GM15510 (cell line): ENCODE measurements around the gene GXYLT2.

Experiments used
- POLR2A ChIP-seq: IDR thresholded peaks from 3 replicates; pipeline ENCODE4 v1.6.1; 2011; ENCODE audit warnings: borderline replicate concordance; ENCODE audit not compliant: insufficient read length; ENCODE audit errors: extremely low read depth

The GXYLT2 gene

DNA sequence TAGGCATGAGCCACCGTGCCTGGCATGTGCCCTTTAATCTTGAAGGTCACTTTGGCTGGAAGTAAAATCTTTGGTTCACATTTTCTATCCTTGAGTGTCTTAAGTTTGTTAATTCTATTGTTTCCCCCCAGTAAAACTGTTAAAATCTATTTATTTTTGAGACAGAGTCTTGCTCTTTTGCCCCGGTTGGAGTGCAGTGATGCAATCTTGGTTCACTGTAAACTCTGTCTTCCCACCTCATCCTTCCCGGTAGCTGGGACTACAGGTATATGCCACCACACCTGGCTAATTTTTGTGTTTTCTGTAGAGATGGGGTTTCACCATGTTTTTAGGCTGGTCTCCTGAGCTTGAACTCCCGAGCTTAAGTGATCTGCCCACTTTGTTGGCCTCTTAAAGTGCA lies 116.5 kb downstream of the GXYLT2 start:
- TF ChIP-seq POLR2A: no peak

DNA sequence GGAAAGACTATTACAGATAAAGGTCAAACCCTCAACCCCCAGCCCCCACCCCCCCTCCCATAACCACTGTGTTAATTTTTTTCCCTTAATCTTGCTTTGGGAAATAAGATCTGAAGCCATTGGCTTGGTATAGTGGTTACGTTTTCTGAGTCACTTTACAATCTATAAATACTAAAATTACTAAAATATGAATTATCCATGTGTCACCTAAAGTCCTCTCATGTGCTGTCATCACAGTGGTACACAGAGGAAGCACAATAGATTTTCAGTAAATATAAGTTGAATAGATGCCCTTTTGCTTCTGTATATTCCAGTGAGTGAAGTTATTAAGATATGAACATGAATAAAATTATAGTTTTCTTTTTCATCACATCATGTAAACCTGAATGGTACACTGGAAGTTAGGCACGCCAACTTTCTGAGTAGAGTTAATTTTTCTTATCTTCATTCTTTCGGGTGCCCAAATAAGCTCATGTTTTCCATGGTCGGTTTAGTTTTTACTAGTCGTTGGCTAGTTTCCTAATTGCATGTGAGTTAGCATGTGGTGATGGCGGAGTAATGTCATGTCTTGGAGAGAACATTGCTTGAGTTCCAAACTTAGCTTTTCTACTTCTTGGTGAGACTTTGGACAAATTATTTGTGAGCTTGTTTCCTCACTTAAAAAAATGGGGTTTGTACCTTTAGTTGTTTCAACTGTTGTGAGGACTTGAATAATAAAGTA lies 120.3 kb downstream of the GXYLT2 start:
- no peak for TF ChIP-seq POLR2A

DNA sequence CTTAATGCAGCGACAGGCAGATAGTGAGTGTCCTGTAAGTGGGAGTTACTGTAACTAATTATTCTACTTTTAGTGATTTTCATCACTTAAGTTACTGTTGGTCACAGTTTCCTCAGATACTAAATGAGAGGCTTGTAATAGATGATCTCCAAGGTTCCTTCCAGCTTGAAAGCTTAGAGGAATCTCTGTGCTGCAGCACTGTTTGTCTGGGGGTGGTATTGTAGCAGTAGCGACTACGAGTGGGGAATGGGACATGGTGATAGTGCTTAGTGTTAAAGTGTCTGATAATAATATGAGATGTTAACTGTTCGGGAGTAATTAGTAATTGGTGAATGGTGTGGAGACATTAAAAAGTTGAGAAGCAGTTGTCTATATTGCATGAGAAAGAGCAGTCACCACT lies 121.2 kb downstream of the GXYLT2 start:
- TF ChIP-seq POLR2A: no peak

DNA sequence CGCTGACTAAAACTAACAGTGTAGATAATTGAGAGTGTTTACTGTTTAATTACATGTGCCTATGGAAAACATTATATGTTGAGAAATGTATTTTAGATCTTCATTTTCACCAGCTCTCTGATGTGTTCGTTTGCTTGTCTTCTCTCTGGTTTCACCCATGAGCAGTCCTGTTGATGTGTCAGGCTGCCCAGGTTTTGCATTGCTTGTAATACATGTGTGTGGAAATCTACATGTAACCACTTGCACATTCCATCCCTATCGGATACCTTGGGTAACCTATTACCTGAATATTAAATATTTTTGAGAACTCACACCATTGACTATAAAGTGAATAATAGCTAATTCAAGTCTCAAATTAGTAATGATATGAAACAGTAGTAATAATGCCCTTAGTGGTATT lies 121.9 kb downstream of the GXYLT2 start:
- no peak for TF ChIP-seq POLR2A

DNA sequence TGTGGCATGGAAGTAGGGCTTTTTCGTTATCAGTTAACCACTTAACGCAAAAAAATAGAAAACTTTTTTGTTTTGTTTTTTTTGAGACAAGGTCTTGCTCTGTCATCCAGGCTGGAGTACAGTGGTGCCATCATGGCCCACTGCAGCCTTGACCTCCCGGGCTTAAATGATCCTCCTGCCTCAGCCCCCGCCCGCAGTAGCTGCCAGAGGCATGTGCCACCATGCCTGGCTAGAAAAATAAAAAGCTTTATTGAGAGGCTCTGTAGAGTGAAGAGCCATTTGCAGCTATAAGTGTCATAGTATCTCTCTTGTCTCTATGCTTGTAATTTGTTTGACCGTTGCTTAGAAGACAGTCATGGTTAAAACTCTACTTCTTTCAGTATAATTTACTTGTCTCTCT lies 122.3 kb downstream of the GXYLT2 start:
- TF ChIP-seq POLR2A: no peak

DNA sequence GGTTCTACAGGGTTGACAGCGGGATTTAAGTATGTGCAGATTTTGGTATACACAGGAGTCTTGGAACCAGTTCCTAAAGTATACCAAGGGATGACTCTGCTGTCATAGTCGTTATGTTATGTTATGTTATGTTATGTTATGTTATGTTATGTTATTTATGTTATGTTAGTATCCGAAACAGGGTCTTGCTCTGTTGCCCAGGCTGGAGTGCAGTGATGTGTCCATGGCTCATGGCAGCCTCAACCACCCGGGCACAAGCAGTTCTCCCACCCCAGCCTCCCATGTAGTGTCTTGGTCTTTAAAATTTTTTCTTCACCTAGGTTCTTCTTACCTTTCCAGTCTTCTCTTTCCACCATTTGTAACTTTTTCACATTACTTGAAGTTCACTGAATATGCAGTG lies 130.5 kb downstream of the GXYLT2 start:
- no peak for TF ChIP-seq POLR2A

DNA sequence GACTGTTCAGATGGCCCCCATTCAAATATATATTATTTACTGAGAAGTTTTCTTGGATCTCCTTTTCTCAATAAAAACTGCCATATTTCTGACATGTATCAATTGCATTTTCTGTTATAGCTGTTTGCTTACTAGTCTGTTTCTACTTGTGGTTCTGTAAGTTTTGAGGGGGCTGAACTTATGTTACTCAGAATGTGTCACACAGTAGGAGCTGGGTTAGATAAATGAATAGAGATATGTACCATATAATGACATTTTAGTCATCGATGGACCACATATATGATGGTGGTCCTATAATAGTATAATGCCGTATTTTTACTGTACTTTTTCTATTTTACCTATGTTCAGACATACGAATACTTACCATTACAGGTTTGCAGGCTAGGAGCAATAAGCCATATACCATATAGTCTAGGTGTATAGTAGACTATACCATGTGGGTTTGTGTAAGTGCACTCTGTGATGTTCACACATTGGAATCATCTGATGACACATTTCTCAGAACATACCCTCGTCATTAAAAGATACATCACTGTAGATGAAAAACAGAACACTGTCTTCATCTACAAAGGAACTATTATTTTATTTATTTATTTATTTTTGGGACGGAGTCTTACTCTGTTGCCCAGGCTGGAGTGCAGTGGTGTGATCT lies 131.1 kb downstream of the GXYLT2 start:
- TF ChIP-seq POLR2A: no peak

DNA sequence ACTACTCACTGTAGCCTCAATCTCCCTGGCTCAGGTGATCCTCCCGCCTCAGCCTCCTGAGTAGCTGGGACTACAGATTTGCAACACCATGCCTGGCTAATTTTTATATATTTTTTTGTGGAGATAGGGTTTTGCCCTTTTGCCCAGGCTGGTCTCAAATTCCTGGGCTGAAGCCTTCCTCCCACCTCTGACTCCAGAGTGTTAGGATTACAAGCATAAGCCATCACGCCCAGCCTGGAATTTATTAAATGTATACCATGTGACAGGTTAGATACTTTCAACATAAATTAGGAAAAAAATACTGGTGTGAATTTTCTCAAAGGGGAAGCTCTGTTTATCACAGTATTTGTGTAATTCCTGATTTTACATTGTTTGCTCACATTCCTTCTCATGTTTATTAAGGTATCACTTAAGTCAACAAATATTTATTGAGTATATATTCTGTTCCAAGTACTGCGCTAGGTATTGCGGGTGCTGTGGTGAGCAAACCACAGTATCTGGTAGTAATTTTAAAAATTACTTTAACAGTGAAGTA lies 133.5 kb downstream of the GXYLT2 start:
- no peak for TF ChIP-seq POLR2A

DNA sequence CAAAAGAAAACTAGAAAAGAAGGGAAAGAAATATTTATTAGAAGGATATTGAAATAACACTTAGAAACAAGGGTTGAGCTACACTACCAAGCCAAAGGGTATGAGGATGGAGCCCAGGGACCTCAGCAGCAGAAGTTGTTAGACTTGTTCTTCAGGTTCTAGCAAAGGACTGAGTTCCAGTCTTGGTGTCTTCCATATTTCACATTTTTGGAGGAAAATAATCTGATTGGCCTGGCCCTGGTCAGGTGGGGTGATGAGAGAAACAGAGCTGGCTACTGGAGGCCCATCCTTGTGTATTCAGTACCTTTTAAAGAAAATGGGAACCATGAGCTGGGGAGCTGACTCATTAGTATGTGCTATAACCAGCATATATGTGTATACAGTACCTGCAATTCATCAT lies 137.0 kb downstream of the GXYLT2 start:
- TF ChIP-seq POLR2A: no peak

DNA sequence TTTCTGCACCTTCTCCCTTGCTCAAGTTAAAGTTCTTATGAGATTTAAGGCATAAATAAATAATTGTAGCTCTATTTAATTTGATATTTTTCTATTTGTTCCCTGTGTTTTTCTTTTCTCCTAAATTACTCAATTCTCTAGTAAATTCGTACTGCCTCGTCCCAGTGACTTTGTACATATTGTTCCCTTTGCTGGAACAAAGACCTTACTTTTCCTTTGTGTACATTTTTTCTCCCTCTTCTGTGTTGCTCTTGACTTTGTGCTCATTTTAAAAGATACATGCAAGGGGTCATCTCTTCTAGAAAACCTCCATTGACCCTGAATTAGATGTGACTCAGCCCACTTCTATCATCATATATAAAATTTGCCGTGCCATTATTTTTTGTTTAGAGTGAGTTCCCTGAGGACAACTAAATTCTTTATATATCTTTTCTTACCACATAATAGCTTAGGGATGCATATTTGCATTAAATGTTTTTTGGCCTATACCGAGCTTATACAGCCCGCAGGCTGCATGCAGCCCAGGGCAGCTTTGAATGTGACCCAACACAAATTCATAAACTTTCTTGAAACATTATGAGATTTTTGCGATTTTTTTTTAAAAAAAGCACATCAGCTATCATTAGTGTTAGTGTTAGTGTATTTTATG lies 138.4 kb downstream of the GXYLT2 start:
- TF ChIP-seq POLR2A: no peak
